K562 (cell line): Measurements from ENCODE around the gene GP1BB. TPM values are rescaled to one million over a fixed set of nuclear protein-coding genes. Genes with fewer than 3 reads are reported as not detected.

Source experiments
- ATAC-seq: fragments of 200-7000 bp; cut with Tn5 transposase; 3 replicates; pipeline ENCODE4 v1.9.1; 2020; ENCODE audit warnings: moderate library complexity
- BruUV-seq: library from RNA; stranded (reverse); fragments of 400-500 nt; replicated peaks from 2 replicates; lab custom pipeline; 2021; lab: Mats Ljungman, UMichigan
- CTCF ChIA-PET: fragments of 300-600 bp; formaldehyde crosslinking; extraction: SDS; loops from one replicate; lab custom pipeline; 2021; ENCODE audit warnings: low intra/inter-chr PET ratio; lab: Yijun Ruan, JAX
- POLR2A ChIA-PET: fragments of 300-600, 350-650 bp; sonication (Branson Sonifier 250); formaldehyde crosslinking; extraction: SDS; loops from one replicate; lab custom pipeline; 2021; ENCODE audit warnings: antibody characterized with exemption, inconsistent platforms; lab: Yijun Ruan, JAX
- DNase-seq, 4 experiments: peaks; one replicate each; pipeline versions ENCODE4 v3.0.0 to v3.0.0-alpha.2; 2011 to 2018; ENCODE audit warnings: low spot score in 3 of 4, mixed read lengths in 3 of 4; ENCODE audit errors: extremely low read depth in 1 of 4
- FAIRE-seq: peaks from 2 replicates; lab custom pipeline; 2011; peaks lifted over from hg19 to GRCh38; lab: Jason Lieb, UNC
- H2AFZ ChIP-seq: 2 replicates; pipeline ENCODE4 v1.6.0; 2011; ENCODE audit warnings: low read depth, low read length, control low read depth, inconsistent platforms
- H3K27ac ChIP-seq: fragments of 200-600 bp; 3 replicates; pipeline ENCODE4 v1.8.0; 2011; ENCODE audit warnings: low read depth, mild to moderate bottlenecking, control low read depth, inconsistent platforms, low read length, moderate library complexity, mixed read lengths; ENCODE audit errors: extremely low read depth
- H3K27me3 ChIP-seq, 2 experiments: fragments of 300-600 bp in 1 of 2; 2 replicates in 1 of 2; 3 replicates in 1 of 2; pipeline versions ENCODE4 v1.6.0 to v1.8.0; 2011; ENCODE audit warnings: inconsistent platforms in 2 of 2, low read length in 2 of 2, mild to moderate bottlenecking in 1 of 2, mixed read lengths in 1 of 2, moderate library complexity in 1 of 2; ENCODE audit not compliant: control insufficient read depth in 2 of 2, insufficient read depth in 2 of 2
- H3K36me3 ChIP-seq: fragments of 300-600 bp; 3 replicates; pipeline ENCODE4 v1.8.0; 2011; ENCODE audit warnings: mild to moderate bottlenecking, low read length, inconsistent platforms; ENCODE audit not compliant: control insufficient read depth, insufficient read depth
- H3K4me1 ChIP-seq, 2 experiments: fragments of 200-600 bp in 1 of 2; replicated peaks in 1 of 2; 2 replicates in 1 of 2; 3 replicates in 1 of 2; pipeline versions ENCODE4 v1.5.1 to v1.8.0; 2011; ENCODE audit warnings: inconsistent platforms in 2 of 2, low read length in 2 of 2, mild to moderate bottlenecking in 1 of 2, mixed read lengths in 1 of 2, moderate library complexity in 1 of 2; ENCODE audit not compliant: control insufficient read depth in 2 of 2, insufficient read depth in 2 of 2
- H3K4me2 ChIP-seq: 2 replicates; pipeline ENCODE4 v1.6.1; 2011; ENCODE audit warnings: low read length, control low read depth, inconsistent platforms, mixed read lengths; ENCODE audit not compliant: insufficient read depth
- H3K4me3 ChIP-seq: fragments of 200-600 bp; sonication (generic), shearing (Covaris generic); 2 replicates; pipeline ENCODE4 v1.5.1; 2016; ENCODE audit warnings: control low read depth, inconsistent platforms
- H3K79me2 ChIP-seq: fragments of 200-600 bp; 3 replicates; pipeline ENCODE4 v1.8.0; 2011; ENCODE audit warnings: low read length, inconsistent platforms; ENCODE audit not compliant: control insufficient read depth, insufficient read depth
- H3K9ac ChIP-seq, 2 experiments: 2 replicates each; pipeline versions ENCODE4 v1.6.0 to v1.6.1; 2011; ENCODE audit warnings: low read depth in 2 of 2, low read length in 2 of 2, control low read depth in 1 of 2, inconsistent platforms in 1 of 2, mild to moderate bottlenecking in 1 of 2, mixed read lengths in 1 of 2; ENCODE audit not compliant: insufficient read depth in 1 of 2
- H3K9me1 ChIP-seq: one replicate; pipeline ENCODE4 v1.6.0; 2011; ENCODE audit warnings: inconsistent platforms, mild to moderate bottlenecking, low read length, moderate library complexity; ENCODE audit not compliant: control insufficient read depth, insufficient read depth
- H3K9me3 ChIP-seq: replicated peaks from 2 replicates; pipeline ENCODE4 v1.5.1; 2011; ENCODE audit warnings: low read depth, low read length, inconsistent platforms; ENCODE audit not compliant: control insufficient read depth, insufficient read depth
- H4K20me1 ChIP-seq: replicated peaks from 2 replicates; pipeline ENCODE4 v1.6.1; 2011; ENCODE audit warnings: low read length, inconsistent platforms, mixed read lengths; ENCODE audit not compliant: control insufficient read depth, insufficient read depth
- ETS1 ChIP-seq: conservative IDR thresholded peaks from 2 replicates; pipeline ENCODE4 v1.6.1; 2011; ENCODE audit warnings: low read depth, mild to moderate bottlenecking, low read length; ENCODE audit not compliant: control insufficient read depth
- GATA2 ChIP-seq: sonication (generic); formaldehyde crosslinking; IDR thresholded peaks from 2 replicates; pipeline ENCODE4 v1.4.0; 2020; ENCODE audit warnings: mild to moderate bottlenecking, missing genetic modification reagents
- HMGN3 ChIP-seq: IDR thresholded peaks from 2 replicates; pipeline ENCODE4 v1.6.1; 2011; ENCODE audit warnings: borderline replicate concordance, low read depth, mild to moderate bottlenecking, mixed read lengths, low read length; ENCODE audit not compliant: insufficient read length; ENCODE audit errors: extremely low read depth
- MAX ChIP-seq: sonication (generic); formaldehyde crosslinking; IDR thresholded peaks from 2 replicates; pipeline ENCODE4 v1.9.0; 2022; ENCODE audit warnings: mild to moderate bottlenecking, missing genetic modification reagents
- RUNX1 ChIP-seq: sonication (generic); IDR thresholded peaks from 2 replicates; pipeline ENCODE4 v1.6.1; 2016; ENCODE audit warnings: antibody characterized with exemption, low read depth
- SIX5 ChIP-seq, 2 experiments: IDR thresholded peaks; 2 replicates each; pipeline ENCODE4 v1.6.1; 2011; ENCODE audit warnings: low read length in 2 of 2, borderline replicate concordance in 1 of 2, low read depth in 1 of 2, mild to moderate bottlenecking in 1 of 2, moderate library complexity in 1 of 2; ENCODE audit not compliant: insufficient read depth in 1 of 2
- SP2 ChIP-seq: IDR thresholded peaks from 2 replicates; pipeline ENCODE4 v1.6.1; 2011; ENCODE audit warnings: mild to moderate bottlenecking, low read depth, low read length, moderate library complexity; ENCODE audit not compliant: poor library complexity, severe bottlenecking; ENCODE audit errors: extremely low read depth
- ZBTB9 ChIP-seq: fragments of 450-650 bp; formaldehyde crosslinking; IDR thresholded peaks from 2 replicates; pipeline ENCODE4 v1.4.0; 2020; ENCODE audit warnings: mild to moderate bottlenecking, moderate library complexity
- WGBS: fragments of 100-300 bp; shearing (Covaris generic); methylation state at CpG from one replicate; pipeline ENCODE4 v1.1.6; 2016; ENCODE audit warnings: low coverage, mixed read lengths; ENCODE audit not compliant: insufficient coverage; ENCODE audit errors: missing lambda C conversion rate; 5-methylcytosine and 5-hydroxymethylcytosine counted together
- in situ Hi-C: fragments of 300-500 bp; cut with MboI; formaldehyde crosslinking; loops from 4 replicates; pipeline ENCODE4 v1.15.0; 2018; ENCODE audit warnings: inconsistent platforms, mixed read lengths
- intact Hi-C: fragments of 100-400 bp; cut with micrococcal nuclease; formaldehyde crosslinking; loops from 2 replicates; pipeline ENCODE4 v1.14.2; 2022
- polyA plus RNA-seq, 8 experiments: library from polyadenylated mRNA; depleted of rRNA in 4 of 8; stranded (reverse) in 5 of 8; unstranded in 3 of 8; fragments of >200 nt; fragmentation: Nextera tagmentation in 2 of 8; fragmentation: Illumina TruSeq in 1 of 8; extraction: Ambion mirVana in 2 of 8; extraction: Trizol in 1 of 8; gene quantifications; 2 replicates each; pipeline versions ENCODE4 v1.2.1 to v1.2.3, GENCODE V29; 2011 to 2014; ENCODE audit warnings: inconsistent platforms in 1 of 8, missing spikeins in 1 of 8
- total RNA-seq, 7 experiments: library from RNA; depleted of rRNA in 6 of 7; stranded (reverse); fragments of >200 nt in 6 of 7; fragmentation: Illumina TruSeq in 2 of 7; extraction: Trizol in 2 of 7; gene quantifications; 2 replicates each; pipeline versions ENCODE4 v1.2.1 to v1.2.3, GENCODE V29; 2011 to 2021; ENCODE audit warnings: low replicate concordance in 1 of 7
- TF ChIP-seq, protein P1 (sequence below): fragments of 450-650 bp; IDR thresholded peaks from one replicate; pipeline ENCODE4 v1.6.1; 2018; ENCODE audit warnings: mild to moderate bottlenecking, moderate library complexity; ENCODE audit not compliant: partially characterized antibody
- TF ChIP-seq, protein P2 (sequence below), 2 experiments: fragments of 450-650 bp; IDR thresholded peaks; 2 replicates each; pipeline ENCODE4 v1.6.1; 2016

The GP1BB gene
- total and polyA plus RNA-seq, 9 of the 15 experiments (the other 6 are each of a cell fraction or from before 2014, with no cell fraction given) = 0.69 to 162 (median 2.8) TPM

- Histone ChIP-seq H3K4me3 (peak overlapping the region; percentile 36), H3K4me2 (peak overlapping the region; percentile 76), H3K4me1 (peaks cover 15 to 93% of the 10 kb centered on the region in 2 experiments; a peak in 4 of 5 replicates), H3K9me3 (no peaks in the 10 kb centered on the region), H3K79me2 (peaks cover 25% of the 10 kb centered on the region), H3K9ac (peak overlapping the region; percentile 58 to 87), H3K36me3 (peaks cover 8% of the 10 kb centered on the region; the same call in 1 of the 3 replicates), H2AFZ (peak overlapping the region; percentile 4), H3K9me1 (peaks cover 9% of the 10 kb centered on the region), H4K20me1 (peaks cover 16% of the 10 kb centered on the region), H3K27me3 (peaks cover 11 to 33% of the 10 kb centered on the region in 2 experiments; a peak in 4 of 5 replicates), H3K27ac (peak overlapping the region; percentile 13; the same call in 2 of the 3 replicates)
- in situ Hi-C loops = no loop called here
- peak; percentile 28 for ATAC-seq
- 55% methylated on average over 33 of the region's 33 CpGs for WGBS
- ChIA-PET POLR2A (interaction anchor here (0.6 to 6.7 kb wide), 23 partner anchors 8 to 1257 kb away, joined by 3 to 78 read pairs (median 4); partner anchors contain the start of genes GNB1L and RTL10), CTCF (interaction anchor here (1.0 kb wide), 1 partner anchor 148 kb away, joined by 7 read pairs; no protein-coding TSS in a partner anchor)
- DNase-seq = peak in 3 of 4 experiments; percentile 62 to 70 (median 67)
- intact Hi-C loops = no loop called here
- no TSS peak for BruUV-seq
- peak; percentile 48 for FAIRE-seq
- TF ChIP-seq RUNX1 = peak; percentile 65; the same call in 1 of the 2 replicates
- TF ChIP-seq, protein P1, sequence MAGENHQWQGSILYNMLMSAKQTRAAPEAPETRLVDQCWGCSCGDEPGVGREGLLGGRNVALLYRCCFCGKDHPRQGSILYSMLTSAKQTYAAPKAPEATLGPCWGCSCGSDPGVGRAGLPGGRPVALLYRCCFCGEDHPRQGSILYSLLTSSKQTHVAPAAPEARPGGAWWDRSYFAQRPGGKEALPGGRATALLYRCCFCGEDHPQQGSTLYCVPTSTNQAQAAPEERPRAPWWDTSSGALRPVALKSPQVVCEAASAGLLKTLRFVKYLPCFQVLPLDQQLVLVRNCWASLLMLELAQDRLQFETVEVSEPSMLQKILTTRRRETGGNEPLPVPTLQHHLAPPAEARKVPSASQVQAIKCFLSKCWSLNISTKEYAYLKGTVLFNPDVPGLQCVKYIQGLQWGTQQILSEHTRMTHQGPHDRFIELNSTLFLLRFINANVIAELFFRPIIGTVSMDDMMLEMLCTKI = no peak
- TF ChIP-seq, protein P2, sequence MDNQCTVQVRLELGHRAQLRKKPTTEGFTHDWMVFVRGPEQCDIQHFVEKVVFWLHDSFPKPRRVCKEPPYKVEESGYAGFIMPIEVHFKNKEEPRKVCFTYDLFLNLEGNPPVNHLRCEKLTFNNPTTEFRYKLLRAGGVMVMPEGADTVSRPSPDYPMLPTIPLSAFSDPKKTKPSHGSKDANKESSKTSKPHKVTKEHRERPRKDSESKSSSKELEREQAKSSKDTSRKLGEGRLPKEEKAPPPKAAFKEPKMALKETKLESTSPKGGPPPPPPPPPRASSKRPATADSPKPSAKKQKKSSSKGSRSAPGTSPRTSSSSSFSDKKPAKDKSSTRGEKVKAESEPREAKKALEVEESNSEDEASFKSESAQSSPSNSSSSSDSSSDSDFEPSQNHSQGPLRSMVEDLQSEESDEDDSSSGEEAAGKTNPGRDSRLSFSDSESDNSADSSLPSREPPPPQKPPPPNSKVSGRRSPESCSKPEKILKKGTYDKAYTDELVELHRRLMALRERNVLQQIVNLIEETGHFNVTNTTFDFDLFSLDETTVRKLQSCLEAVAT (IDR thresholded peaks at IDR 0.05) = 0 out of 4 replicates have a peak, but pooled peaks of 1 of the 2 experiments have one; percentile 48
- TF ChIP-seq SP2 = no peak
- no peak for TF ChIP-seq HMGN3
- no peak for TF ChIP-seq MAX (CRISPR knock-in tag)
- no peak for TF ChIP-seq GATA2 (CRISPR knock-in tag)
- 0 out of 4 replicates have a peak, but pooled peaks of 1 of the 2 experiments have one; percentile 1 for TF ChIP-seq SIX5 (IDR thresholded peaks at IDR 0.05; ENCODE audit: borderline replicate concordance in 1 of 2, insufficient read depth in 1 of 2, low read depth in 1 of 2, low read length in 2 of 2)
- TF ChIP-seq ZBTB9 (CRISPR knock-in tag) = 0 out of 2 replicates have a peak, but pooled peaks have one; percentile 64
- 0 out of 2 replicates have a peak, but pooled peaks have one; percentile 4 for TF ChIP-seq ETS1
Observed at GRCh38 chr22:19761725-19762567, 38.6 kb downstream of the GP1BB start.
